K562 (cell line): ENCODE measurements around the gene BRWD1. TPM values are rescaled to one million over a fixed set of nuclear protein-coding genes. Genes with fewer than 3 reads are reported as not detected.

Experiments
- ATAC-seq: fragments of 200-7000 bp; cut with Tn5 transposase; 3 replicates; pipeline ENCODE4 v1.9.1; 2020; ENCODE audit warnings: moderate library complexity
- BruUV-seq: library from RNA; stranded (reverse); fragments of 400-500 nt; replicated peaks from 2 replicates; lab custom pipeline; 2021; lab: Mats Ljungman, UMichigan
- CTCF ChIA-PET: fragments of 300-600 bp; formaldehyde crosslinking; extraction: SDS; loops from one replicate; lab custom pipeline; 2021; ENCODE audit warnings: low intra/inter-chr PET ratio; lab: Yijun Ruan, JAX
- POLR2A ChIA-PET: fragments of 300-600, 350-650 bp; sonication (Branson Sonifier 250); formaldehyde crosslinking; extraction: SDS; loops from one replicate; lab custom pipeline; 2021; ENCODE audit warnings: antibody characterized with exemption, inconsistent platforms; lab: Yijun Ruan, JAX
- DNase-seq, 4 experiments: peaks; one replicate each; pipeline versions ENCODE4 v3.0.0 to v3.0.0-alpha.2; 2011 to 2018; ENCODE audit warnings: low spot score in 3 of 4, mixed read lengths in 3 of 4; ENCODE audit errors: extremely low read depth in 1 of 4
- FAIRE-seq: peaks from 2 replicates; lab custom pipeline; 2011; peaks lifted over from hg19 to GRCh38; lab: Jason Lieb, UNC
- H2AFZ ChIP-seq: 2 replicates; pipeline ENCODE4 v1.6.0; 2011; ENCODE audit warnings: low read depth, low read length, control low read depth, inconsistent platforms
- H3K27ac ChIP-seq: fragments of 200-600 bp; 3 replicates; pipeline ENCODE4 v1.8.0; 2011; ENCODE audit warnings: low read depth, mild to moderate bottlenecking, control low read depth, inconsistent platforms, low read length, moderate library complexity, mixed read lengths; ENCODE audit errors: extremely low read depth
- H3K27me3 ChIP-seq, 2 experiments: fragments of 300-600 bp in 1 of 2; 2 replicates in 1 of 2; 3 replicates in 1 of 2; pipeline versions ENCODE4 v1.6.0 to v1.8.0; 2011; ENCODE audit warnings: inconsistent platforms in 2 of 2, low read length in 2 of 2, mild to moderate bottlenecking in 1 of 2, mixed read lengths in 1 of 2, moderate library complexity in 1 of 2; ENCODE audit not compliant: control insufficient read depth in 2 of 2, insufficient read depth in 2 of 2
- H3K36me3 ChIP-seq: fragments of 300-600 bp; 3 replicates; pipeline ENCODE4 v1.8.0; 2011; ENCODE audit warnings: mild to moderate bottlenecking, low read length, inconsistent platforms; ENCODE audit not compliant: control insufficient read depth, insufficient read depth
- H3K4me1 ChIP-seq, 2 experiments: fragments of 200-600 bp in 1 of 2; replicated peaks in 1 of 2; 2 replicates in 1 of 2; 3 replicates in 1 of 2; pipeline versions ENCODE4 v1.5.1 to v1.8.0; 2011; ENCODE audit warnings: inconsistent platforms in 2 of 2, low read length in 2 of 2, mild to moderate bottlenecking in 1 of 2, mixed read lengths in 1 of 2, moderate library complexity in 1 of 2; ENCODE audit not compliant: control insufficient read depth in 2 of 2, insufficient read depth in 2 of 2
- H3K4me2 ChIP-seq: 2 replicates; pipeline ENCODE4 v1.6.1; 2011; ENCODE audit warnings: low read length, control low read depth, inconsistent platforms, mixed read lengths; ENCODE audit not compliant: insufficient read depth
- H3K4me3 ChIP-seq: fragments of 200-600 bp; sonication (generic), shearing (Covaris generic); 2 replicates; pipeline ENCODE4 v1.5.1; 2016; ENCODE audit warnings: control low read depth, inconsistent platforms
- H3K79me2 ChIP-seq: fragments of 200-600 bp; 3 replicates; pipeline ENCODE4 v1.8.0; 2011; ENCODE audit warnings: low read length, inconsistent platforms; ENCODE audit not compliant: control insufficient read depth, insufficient read depth
- H3K9ac ChIP-seq, 2 experiments: 2 replicates each; pipeline versions ENCODE4 v1.6.0 to v1.6.1; 2011; ENCODE audit warnings: low read depth in 2 of 2, low read length in 2 of 2, control low read depth in 1 of 2, inconsistent platforms in 1 of 2, mild to moderate bottlenecking in 1 of 2, mixed read lengths in 1 of 2; ENCODE audit not compliant: insufficient read depth in 1 of 2
- H3K9me1 ChIP-seq: one replicate; pipeline ENCODE4 v1.6.0; 2011; ENCODE audit warnings: inconsistent platforms, mild to moderate bottlenecking, low read length, moderate library complexity; ENCODE audit not compliant: control insufficient read depth, insufficient read depth
- H3K9me3 ChIP-seq: replicated peaks from 2 replicates; pipeline ENCODE4 v1.5.1; 2011; ENCODE audit warnings: low read depth, low read length, inconsistent platforms; ENCODE audit not compliant: control insufficient read depth, insufficient read depth
- H4K20me1 ChIP-seq: replicated peaks from 2 replicates; pipeline ENCODE4 v1.6.1; 2011; ENCODE audit warnings: low read length, inconsistent platforms, mixed read lengths; ENCODE audit not compliant: control insufficient read depth, insufficient read depth
- CBX3 ChIP-seq, 2 experiments: IDR thresholded peaks; 1 replicate in 1 of 2; 2 replicates in 1 of 2; pipeline ENCODE4 v1.6.1; 2012; ENCODE audit warnings: inconsistent platforms in 2 of 2, low read length in 2 of 2, borderline replicate concordance in 1 of 2, control low read depth in 1 of 2
- EZH2 ChIP-seq: IDR thresholded peaks from 2 replicates; pipeline ENCODE4 v1.6.1; 2012; ENCODE audit warnings: low read depth, mild to moderate bottlenecking, inconsistent platforms, low read length, borderline replicate concordance
- FOXA1 ChIP-seq: fragments of 450-650 bp; IDR thresholded peaks from 2 replicates; pipeline ENCODE4 v1.6.1; 2016; ENCODE audit warnings: mild to moderate bottlenecking, borderline replicate concordance
- HLTF ChIP-seq: fragments of 450-650 bp; IDR thresholded peaks from 2 replicates; pipeline ENCODE4 v1.6.1; 2016
- IFI16 ChIP-seq: fragments of 250-450 bp; sonication (Bioruptor Pico); IDR thresholded peaks from 2 replicates; pipeline ENCODE4 v2.1.2; 2022; ENCODE audit warnings: mild to moderate bottlenecking, inconsistent platforms
- MTA2 ChIP-seq: fragments of 450-650 bp; IDR thresholded peaks from 2 replicates; pipeline ENCODE4 v1.6.1; 2016; ENCODE audit warnings: low read depth
- RBM22 ChIP-seq: fragments of 200-400 bp; formaldehyde crosslinking; IDR thresholded peaks from 2 replicates; pipeline ENCODE4 v1.6.1; 2018; ENCODE audit warnings: low read length, low read depth; ENCODE audit not compliant: poor library complexity, severe bottlenecking
- RREB1 ChIP-seq: fragments of 250-450 bp; sonication (Bioruptor Pico); IDR thresholded peaks from 2 replicates; pipeline ENCODE4 v1.4.0; 2020
- SAP30 ChIP-seq: fragments of 200-600 bp; sonication (generic); IDR thresholded peaks from 2 replicates; pipeline ENCODE4 v1.6.1; 2012; ENCODE audit warnings: borderline replicate concordance, low read depth, mild to moderate bottlenecking, moderate library complexity, low read length, control low read depth, inconsistent platforms; ENCODE audit not compliant: insufficient read depth, poor library complexity, severe bottlenecking
- SMAD1 ChIP-seq: fragments of 150-350 bp; IDR thresholded peaks from 2 replicates; pipeline ENCODE4 v1.6.1; 2014; ENCODE audit warnings: low read length, low read depth; ENCODE audit not compliant: partially characterized antibody
- ZEB2 ChIP-seq: fragments of 450-650 bp; IDR thresholded peaks from 2 replicates; pipeline ENCODE4 v1.6.1; 2016
- ZNF282 ChIP-seq: sonication (generic); formaldehyde crosslinking; IDR thresholded peaks from 2 replicates; pipeline ENCODE4 v1.8.1; 2023; ENCODE audit warnings: missing genetic modification reagents
- WGBS: fragments of 100-300 bp; shearing (Covaris generic); methylation state at CpG from one replicate; pipeline ENCODE4 v1.1.6; 2016; ENCODE audit warnings: low coverage, mixed read lengths; ENCODE audit not compliant: insufficient coverage; ENCODE audit errors: missing lambda C conversion rate; 5-methylcytosine and 5-hydroxymethylcytosine counted together
- in situ Hi-C: fragments of 300-500 bp; cut with MboI; formaldehyde crosslinking; loops from 4 replicates; pipeline ENCODE4 v1.15.0; 2018; ENCODE audit warnings: inconsistent platforms, mixed read lengths
- intact Hi-C: fragments of 100-400 bp; cut with micrococcal nuclease; formaldehyde crosslinking; loops from 2 replicates; pipeline ENCODE4 v1.14.2; 2022
- polyA plus RNA-seq, 8 experiments: library from polyadenylated mRNA; depleted of rRNA in 4 of 8; stranded (reverse) in 5 of 8; unstranded in 3 of 8; fragments of >200 nt; fragmentation: Nextera tagmentation in 2 of 8; fragmentation: Illumina TruSeq in 1 of 8; extraction: Ambion mirVana in 2 of 8; extraction: Trizol in 1 of 8; gene quantifications; 2 replicates each; pipeline versions ENCODE4 v1.2.1 to v1.2.3, GENCODE V29; 2011 to 2014; ENCODE audit warnings: inconsistent platforms in 1 of 8, missing spikeins in 1 of 8
- total RNA-seq, 7 experiments: library from RNA; depleted of rRNA in 6 of 7; stranded (reverse); fragments of >200 nt in 6 of 7; fragmentation: Illumina TruSeq in 2 of 7; extraction: Trizol in 2 of 7; gene quantifications; 2 replicates each; pipeline versions ENCODE4 v1.2.1 to v1.2.3, GENCODE V29; 2011 to 2021; ENCODE audit warnings: low replicate concordance in 1 of 7
- TF ChIP-seq, protein P1 (sequence below), 2 experiments: IDR thresholded peaks; 2 replicates each; pipeline ENCODE4 v1.6.1; 2011; ENCODE audit warnings: borderline replicate concordance in 1 of 2, control low read depth in 1 of 2, low read depth in 1 of 2, low read length in 1 of 2, mild to moderate bottlenecking in 1 of 2, mixed read lengths in 1 of 2, moderate library complexity in 1 of 2; ENCODE audit not compliant: insufficient read depth in 1 of 2, insufficient read length in 1 of 2, poor library complexity in 1 of 2, severe bottlenecking in 1 of 2; ENCODE audit errors: extremely low read depth in 1 of 2

The BRWD1 gene
- total and polyA plus RNA-seq, 9 of the 15 experiments (the other 6 are each of a cell fraction or from before 2014, with no cell fraction given): 10.1 to 60.2 (median 34.1) TPM

GRCh38 chr21:39238275-39238674 is 75.2 kb downstream of the BRWD1 start:
- DNase-seq (no peak), FAIRE-seq (no peak), ATAC-seq (no peak)
- CTCF ChIA-PET: no interaction called here
- in situ Hi-C loops (no loop called here), intact Hi-C loops (no loop called here)
- Histone ChIP-seq H3K9me3 (no peaks in the 10 kb centered on the region), H3K79me2 (peaks cover 10% of the 10 kb centered on the region; the same call in 1 of the 3 replicates), H3K9ac (no peak overlapping the region), H3K27me3 (no peaks in the 10 kb centered on the region), H4K20me1 (no peaks in the 10 kb centered on the region; the same call in 1 of the 2 replicates), H2AFZ (no peak overlapping the region), H3K9me1 (no peaks in the 10 kb centered on the region), H3K4me1 (no peaks in the 10 kb centered on the region), H3K27ac (no peak overlapping the region), H3K4me2 (no peak overlapping the region), H3K36me3 (peaks cover 85% of the 10 kb centered on the region), H3K4me3 (no peak overlapping the region)
- no TSS peak for BruUV-seq
- WGBS: 100% methylated on average over 1 of the region's 1 CpG
- POLR2A ChIA-PET: no interaction called here
- TF ChIP-seq ZNF282 (no peak), EZH2 (no peak), RBM22 (no peak), SMAD1 (no peak), HLTF (no peak), CBX3 (IDR thresholded peaks at IDR 0.05; ENCODE audit: borderline replicate concordance in 1 of 2, low read length in 2 of 2) (no peak), MTA2 (no peak), ZEB2 (no peak), SAP30 (no peak), FOXA1 (no peak), RREB1 (CRISPR knock-in tag) (no peak), IFI16 (no peak)
- TF ChIP-seq, protein P1, sequence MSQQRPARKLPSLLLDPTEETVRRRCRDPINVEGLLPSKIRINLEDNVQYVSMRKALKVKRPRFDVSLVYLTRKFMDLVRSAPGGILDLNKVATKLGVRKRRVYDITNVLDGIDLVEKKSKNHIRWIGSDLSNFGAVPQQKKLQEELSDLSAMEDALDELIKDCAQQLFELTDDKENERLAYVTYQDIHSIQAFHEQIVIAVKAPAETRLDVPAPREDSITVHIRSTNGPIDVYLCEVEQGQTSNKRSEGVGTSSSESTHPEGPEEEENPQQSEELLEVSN (IDR thresholded peaks at IDR 0.05; ENCODE audit: borderline replicate concordance in 1 of 2, extremely low read depth in 1 of 2, insufficient read depth in 1 of 2, insufficient read length in 1 of 2, low read depth in 1 of 2, low read length in 1 of 2, poor library complexity in 1 of 2, severe bottlenecking in 1 of 2): no peak
